Neural cell (in vitro differentiated cells): Measurements from ENCODE around the gene NBEA.

Experiments
- EP300 ChIP-seq: fragments of 450-650 bp; conservative IDR thresholded peaks from 2 replicates; pipeline ENCODE4 v1.6.1; 2014; ENCODE audit warnings: antibody characterized with exemption, mild to moderate bottlenecking, moderate library complexity; ENCODE audit not compliant: poor library complexity, severe bottlenecking
- EZH2 ChIP-seq: fragments of 200-600, 300-800 bp; shearing (Covaris generic), sonication (generic); IDR thresholded peaks from 2 replicates; pipeline ENCODE4 v1.6.1; 2014; ENCODE audit warnings: antibody characterized with exemption, low read length, borderline replicate concordance, mild to moderate bottlenecking; ENCODE audit not compliant: insufficient read depth, poor library complexity, severe bottlenecking
- POLR2AphosphoS5 ChIP-seq: IDR thresholded peaks from 2 replicates; pipeline ENCODE4 v1.6.1; 2012
- TAF1 ChIP-seq: IDR thresholded peaks from 2 replicates; pipeline ENCODE4 v1.6.1; 2012; ENCODE audit warnings: low read depth
- TF ChIP-seq, protein P1 (sequence below): fragments of 450-650 bp; IDR thresholded peaks from 2 replicates; pipeline ENCODE4 v1.5.1; 2014; ENCODE audit warnings: antibody characterized with exemption, mild to moderate bottlenecking, moderate library complexity; ENCODE audit not compliant: poor library complexity, severe bottlenecking

DNA sequence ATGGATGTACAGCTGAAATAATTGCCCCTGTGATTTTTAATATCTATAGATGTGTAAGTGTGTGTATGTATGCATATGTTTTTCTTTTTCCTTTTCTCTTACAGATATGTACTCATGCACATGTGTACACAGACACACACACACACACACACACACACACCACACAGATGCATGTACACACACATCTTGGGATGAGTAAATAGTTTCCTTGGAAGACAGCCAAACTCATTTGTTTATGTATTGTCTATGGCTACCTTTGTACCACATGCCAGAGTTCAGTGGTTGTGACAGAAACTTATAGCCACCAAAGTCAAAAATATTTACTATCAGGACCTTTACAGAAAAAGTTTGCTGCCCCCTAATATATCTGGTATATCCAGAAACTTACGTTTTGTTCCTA, 341.8 kb downstream of the NBEA start:
- TF ChIP-seq EZH2 (no peak), TAF1 (no peak), POLR2AphosphoS5 (no peak), EP300 (no peak)
- TF ChIP-seq, protein P1, sequence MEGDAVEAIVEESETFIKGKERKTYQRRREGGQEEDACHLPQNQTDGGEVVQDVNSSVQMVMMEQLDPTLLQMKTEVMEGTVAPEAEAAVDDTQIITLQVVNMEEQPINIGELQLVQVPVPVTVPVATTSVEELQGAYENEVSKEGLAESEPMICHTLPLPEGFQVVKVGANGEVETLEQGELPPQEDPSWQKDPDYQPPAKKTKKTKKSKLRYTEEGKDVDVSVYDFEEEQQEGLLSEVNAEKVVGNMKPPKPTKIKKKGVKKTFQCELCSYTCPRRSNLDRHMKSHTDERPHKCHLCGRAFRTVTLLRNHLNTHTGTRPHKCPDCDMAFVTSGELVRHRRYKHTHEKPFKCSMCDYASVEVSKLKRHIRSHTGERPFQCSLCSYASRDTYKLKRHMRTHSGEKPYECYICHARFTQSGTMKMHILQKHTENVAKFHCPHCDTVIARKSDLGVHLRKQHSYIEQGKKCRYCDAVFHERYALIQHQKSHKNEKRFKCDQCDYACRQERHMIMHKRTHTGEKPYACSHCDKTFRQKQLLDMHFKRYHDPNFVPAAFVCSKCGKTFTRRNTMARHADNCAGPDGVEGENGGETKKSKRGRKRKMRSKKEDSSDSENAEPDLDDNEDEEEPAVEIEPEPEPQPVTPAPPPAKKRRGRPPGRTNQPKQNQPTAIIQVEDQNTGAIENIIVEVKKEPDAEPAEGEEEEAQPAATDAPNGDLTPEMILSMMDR = no peak
